NCI-H1694 (cell line): ENCODE results near the gene EPAS1.

Source experiments
- DNase-seq: peaks from one replicate; lab custom pipeline; 2025; lab: John Stamatoyannopoulos, UW

EPAS1 gene

DNA sequence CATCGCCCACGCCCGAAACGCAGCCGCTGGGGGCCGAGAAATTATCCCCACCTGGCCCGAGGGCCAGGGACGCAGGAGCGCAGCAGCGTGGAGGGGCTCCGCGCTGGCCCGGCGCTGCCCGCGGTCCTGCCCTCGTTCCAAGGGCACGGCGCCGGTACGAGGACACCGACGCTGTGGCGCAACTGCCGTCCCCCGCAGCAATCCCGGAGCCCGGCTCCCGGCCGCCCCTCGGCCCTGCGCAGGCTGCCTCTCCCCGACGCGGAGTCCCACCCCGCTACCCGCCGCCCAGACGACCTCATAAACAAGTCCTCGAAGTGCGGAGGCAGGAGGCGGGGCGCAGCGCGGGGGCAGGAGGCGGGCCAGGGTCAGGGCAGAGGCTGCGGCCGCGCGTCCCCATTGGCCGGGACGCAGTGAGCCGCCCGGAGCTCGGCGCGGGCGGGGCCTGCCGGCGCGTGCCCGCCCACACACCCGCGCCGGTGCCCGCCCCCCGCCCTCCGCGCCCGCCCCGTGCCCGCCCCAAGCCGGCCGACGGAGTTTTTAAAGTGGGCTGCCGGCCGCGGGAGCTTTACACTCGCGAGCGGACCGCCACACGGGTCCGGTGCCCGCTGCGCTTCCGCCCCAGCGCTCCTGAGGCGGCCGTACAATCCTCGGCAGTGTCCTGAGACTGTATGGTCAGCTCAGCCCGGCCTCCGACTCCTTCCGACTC lies at the start of gene EPAS1:
Gene EPAS1 (plus strand): TSS at position 568 of the 706 bp plus-strand sequence. CDS start 505 bp downstream, outside the sequence.
- peak; percentile 24 for DNase-seq

DNA sequence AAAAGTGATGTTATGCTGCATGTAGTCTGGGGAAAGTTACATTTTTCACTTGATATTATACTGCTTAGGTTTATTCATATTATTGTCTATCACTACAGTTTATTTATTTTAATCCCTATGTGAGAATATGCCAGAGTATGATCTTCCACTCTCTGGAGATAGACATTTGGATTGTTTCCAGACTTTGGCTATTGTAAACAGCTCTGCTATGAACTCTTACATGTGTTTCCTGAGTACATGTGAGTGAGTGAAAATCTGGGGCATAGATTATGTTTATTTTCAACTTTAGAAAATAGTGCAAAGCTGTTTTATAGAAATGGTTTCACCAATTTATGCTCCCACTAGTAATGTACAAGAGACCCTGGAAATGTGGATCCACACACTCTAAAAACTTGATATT lies 49.0 kb upstream of the EPAS1 start:
- peak; percentile 5 for DNase-seq

DNA sequence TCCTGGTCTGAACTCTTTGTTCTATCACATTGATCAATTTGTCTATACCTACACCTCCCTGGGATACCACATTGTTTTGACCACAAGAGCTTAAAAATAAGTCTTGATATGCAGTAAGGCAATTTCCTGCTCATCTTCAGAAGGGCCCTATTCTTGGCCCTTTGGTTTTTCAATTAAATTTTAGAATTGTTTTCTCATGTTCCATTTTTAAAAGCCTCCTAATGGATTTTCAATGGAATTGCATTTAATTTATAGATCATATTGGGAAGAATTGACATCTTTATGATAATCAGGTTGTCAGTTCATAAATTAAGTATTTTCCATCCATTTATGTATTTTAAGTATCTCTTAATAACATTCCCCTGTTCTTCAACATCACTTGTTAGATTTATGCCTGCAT lies 47.6 kb upstream of the EPAS1 start:
- no peak for DNase-seq

DNA sequence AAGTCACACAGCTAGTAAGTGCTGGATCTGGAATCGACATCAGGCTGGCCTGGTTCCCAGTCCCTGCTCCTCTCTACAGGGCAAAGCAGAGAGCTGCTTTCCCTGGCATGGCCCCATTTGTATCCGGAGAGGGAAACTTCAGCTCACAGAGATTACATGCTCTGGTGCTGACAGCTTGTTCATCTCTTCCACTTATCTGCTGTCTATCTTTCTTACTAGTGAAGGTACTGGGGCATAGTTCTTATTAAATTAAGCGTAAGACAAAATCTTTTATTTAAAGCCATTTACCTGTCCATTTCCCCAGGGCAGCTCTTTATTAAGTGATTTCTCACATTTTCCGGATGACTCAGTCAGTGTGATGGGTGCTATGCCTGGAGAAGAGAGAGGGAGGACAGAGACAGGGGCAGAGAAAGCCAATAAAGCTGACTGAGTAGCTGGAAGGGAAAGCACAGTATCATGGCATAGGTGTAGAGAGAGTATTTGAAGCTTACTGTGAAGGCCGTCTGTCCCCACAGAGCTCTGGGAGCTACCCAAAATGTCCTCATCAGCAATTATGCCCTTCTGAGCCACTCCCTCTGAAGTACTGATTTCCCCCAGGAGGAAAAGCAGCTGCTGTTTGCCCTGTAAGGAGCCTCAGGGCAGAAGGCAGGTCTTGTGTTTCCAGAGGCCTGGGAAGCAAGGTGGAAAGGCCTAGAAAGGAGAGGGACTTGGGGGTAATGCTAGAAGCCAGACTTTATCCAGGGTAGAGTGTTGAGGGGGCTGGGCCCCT lies 44.1 kb upstream of the EPAS1 start:
- DNase-seq = peak; percentile 39

DNA sequence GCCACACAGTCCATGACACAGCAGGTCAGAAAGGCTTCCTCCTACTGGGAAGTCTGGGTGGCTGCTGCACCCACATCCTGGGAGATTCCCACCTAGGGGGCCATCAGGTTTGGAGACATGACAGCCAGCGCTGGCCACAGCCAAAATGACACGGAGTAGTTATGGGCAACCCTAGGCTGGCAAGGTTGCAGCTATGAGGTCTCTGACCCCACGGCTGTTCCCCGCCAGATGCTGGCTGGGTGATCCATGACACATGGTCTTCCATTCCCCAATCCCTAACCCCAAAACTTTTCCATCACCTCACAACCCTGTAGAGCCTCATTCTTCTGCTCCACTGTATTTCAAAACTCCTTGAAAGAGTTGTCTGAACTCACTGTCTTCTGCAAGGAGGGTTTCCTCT lies 42.7 kb upstream of the EPAS1 start:
- no peak for DNase-seq

DNA sequence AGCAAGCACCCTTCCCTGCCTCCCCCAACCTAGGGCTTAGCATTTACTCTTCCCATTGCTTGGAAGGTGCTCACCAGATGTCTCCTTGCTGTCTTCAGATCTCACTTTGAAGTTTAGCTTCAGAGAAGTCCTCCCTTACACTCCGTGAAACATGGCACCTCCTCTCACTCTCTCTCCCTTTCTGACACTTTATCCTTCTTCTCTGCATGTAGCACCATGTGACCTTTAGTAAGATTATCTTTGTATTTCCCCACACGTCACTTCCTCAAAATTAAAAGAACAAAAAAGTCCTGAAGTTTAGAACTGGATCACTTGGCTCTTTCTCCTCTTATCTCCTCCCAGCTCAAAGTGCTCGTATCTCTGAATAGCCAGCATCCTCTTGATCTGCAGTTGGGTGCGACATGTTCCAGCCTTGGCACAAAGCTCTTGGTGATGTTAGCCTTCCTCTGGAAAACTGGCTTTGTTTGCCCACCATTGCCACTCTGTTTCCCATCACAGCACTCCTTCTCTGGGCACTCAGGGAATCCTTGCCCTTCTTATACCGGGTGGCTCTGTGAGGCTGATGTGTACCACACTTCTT lies 40.6 kb upstream of the EPAS1 start:
- DNase-seq = no peak

DNA sequence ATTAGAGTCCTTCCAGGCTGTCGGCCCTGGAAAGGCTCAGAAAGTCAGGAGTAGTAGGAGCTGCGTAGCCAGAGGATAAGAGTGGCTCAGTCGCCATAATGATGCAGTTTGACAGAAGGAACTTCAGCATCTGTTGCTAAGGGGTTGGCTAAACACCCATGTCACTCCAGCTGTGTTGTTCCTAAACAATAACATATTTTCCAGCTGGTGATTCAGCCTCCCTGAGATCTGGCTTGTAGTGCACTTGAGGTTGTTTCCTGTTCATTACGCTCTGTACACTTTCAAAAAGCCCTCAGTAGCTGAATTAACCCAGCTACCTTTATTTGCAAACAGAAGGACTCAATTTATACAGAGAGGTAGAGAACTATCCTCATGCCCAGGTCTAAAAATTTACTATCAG lies 39.7 kb upstream of the EPAS1 start:
- peak; percentile 77 for DNase-seq

DNA sequence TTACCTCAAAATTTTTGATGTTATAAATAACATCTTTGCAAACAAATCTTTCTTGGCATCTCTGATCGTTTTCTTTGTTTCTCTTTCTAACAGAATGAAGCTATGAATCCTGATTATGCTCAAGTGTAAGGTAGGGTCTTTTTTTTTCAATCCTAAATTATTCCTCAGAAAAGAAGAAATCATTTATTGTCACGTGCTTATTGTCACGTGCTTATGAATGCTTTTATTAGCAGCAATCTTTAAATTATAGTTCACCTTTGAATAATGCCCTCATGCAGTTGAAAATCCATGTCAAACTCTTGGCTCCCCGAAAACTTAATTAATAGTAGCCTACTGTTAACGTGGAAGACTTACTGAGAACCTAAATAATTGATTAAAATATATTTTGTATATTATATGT lies 39.2 kb upstream of the EPAS1 start:
- DNase-seq = no peak

- DNase-seq = no peak
Observed at GRCh38 chr2:46258937-46259776, 38.0 kb upstream of the EPAS1 start.

DNA sequence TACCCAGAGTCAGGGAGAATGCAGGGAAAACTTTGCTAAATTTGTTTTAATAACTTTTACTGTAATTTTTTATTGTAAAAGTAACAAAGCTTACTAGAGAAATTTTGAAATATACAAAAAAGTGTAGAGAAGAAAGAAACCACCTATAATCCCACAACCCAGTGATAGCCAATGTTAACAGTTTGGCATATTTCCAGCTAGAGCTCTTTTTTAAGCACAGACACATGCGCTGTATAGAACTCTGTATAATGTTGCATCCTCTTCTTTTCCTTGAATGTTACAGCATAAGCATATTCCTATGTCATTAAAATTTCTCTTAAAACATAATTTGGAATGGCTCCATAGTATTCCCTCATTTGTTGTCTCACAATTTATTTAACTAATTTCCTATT lies 37.4 kb upstream of the EPAS1 start:
- no peak for DNase-seq

GRCh38 chr2:46260305-46260704 lies 36.9 kb upstream of the EPAS1 start:
- DNase-seq = no peak

GRCh38 chr2:46262248-46262938 lies 34.8 kb upstream of the EPAS1 start:
- no peak for DNase-seq

- DNase-seq = no peak
Observed at GRCh38 chr2:46263347-46263746, 33.9 kb upstream of the EPAS1 start.

- DNase-seq = no peak
Observed at GRCh38 chr2:46264447-46264846, 32.8 kb upstream of the EPAS1 start.

GRCh38 chr2:46266134-46266533 lies 31.1 kb upstream of the EPAS1 start:
- no peak for DNase-seq

GRCh38 chr2:46267616-46268015 lies 29.6 kb upstream of the EPAS1 start:
- no peak for DNase-seq

GRCh38 chr2:46268196-46268595 lies 29.0 kb upstream of the EPAS1 start:
- no peak for DNase-seq

DNA sequence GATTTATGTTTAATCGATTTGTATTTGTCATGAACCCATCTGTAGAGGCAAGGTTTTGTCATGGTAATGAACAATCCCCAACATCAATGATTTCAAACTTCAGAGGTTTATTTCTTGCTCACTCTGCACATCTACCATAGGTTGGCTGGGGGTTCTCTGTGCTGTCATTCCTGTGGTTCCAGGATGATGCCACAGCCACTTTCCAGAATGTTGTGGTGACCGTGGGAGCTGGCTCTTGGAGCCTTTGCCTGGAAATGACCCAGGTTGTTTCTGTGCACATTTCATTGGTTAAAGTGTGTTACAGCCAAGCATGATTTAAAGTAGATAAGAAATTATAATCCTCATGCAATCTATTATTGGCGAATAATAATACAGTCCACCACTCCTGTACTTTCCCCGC lies 28.2 kb upstream of the EPAS1 start:
- DNase-seq = no peak

GRCh38 chr2:46269544-46270273 lies 27.5 kb upstream of the EPAS1 start:
- DNase-seq = no peak

DNA sequence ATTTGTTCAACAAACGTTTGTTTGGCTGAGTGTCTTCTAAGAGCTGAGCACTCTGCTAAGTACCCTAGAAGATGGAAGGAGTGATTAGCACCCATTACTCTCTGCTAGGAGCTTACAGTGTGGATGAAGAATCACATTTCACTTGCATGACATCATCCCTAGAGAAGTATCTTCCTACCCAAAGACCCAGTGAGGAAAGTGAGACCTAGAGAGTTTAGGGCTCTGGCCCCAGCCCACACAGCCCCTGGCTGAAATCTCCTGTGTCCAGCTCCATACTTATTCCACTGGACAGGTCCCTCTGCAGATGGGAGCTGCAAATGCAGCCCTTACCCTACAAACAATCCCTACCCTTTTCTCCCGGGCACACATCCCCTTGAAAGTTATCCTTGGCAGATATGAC lies 26.8 kb upstream of the EPAS1 start:
- DNase-seq = no peak

GRCh38 chr2:46273225-46273863 lies 23.9 kb upstream of the EPAS1 start:
- DNase-seq = no peak
